GM18907 (cell line): ENCODE measurements around the gene NR1H4.
"Not testable (repeated sequence)": the region's sequence is repeated elsewhere in the genome, so short reads cannot be mapped to it uniquely, and the experiment has no call there.

Experiments used
- ATAC-seq: cut with Tn5 transposase; IDR thresholded peaks from one replicate; pipeline ENCODE4 v1.9.1; 2021; ENCODE audit warnings: mild to moderate bottlenecking, moderate library complexity; ENCODE audit not compliant: unreplicated experiment

NR1H4 gene

DNA sequence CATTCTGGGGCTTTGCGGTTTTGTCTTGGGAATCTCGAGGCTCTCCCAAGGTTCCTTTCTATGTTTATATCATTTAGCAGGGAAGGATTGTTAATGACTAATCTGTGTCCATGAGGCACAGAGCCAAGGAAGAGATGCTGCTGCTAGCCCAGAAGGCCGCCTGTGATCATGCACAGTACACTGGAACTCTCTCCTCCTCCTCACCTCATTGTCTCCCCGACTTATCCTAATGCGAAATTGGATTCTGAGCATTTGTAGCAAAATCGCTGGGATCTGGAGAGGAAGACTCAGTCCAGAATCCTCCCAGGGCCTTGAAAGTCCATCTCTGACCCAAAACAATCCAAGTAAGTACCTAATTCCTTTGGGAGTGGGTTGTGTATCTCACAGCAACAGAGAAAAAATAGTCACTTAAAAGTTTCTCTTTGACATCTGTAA is at the start of gene NR1H4:
Gene NR1H4, plus strand, starts transcription at position 151 of the 435 bp plus-strand sequence. CDS start 19,458 bp downstream, outside the sequence.
- no peak for ATAC-seq

DNA sequence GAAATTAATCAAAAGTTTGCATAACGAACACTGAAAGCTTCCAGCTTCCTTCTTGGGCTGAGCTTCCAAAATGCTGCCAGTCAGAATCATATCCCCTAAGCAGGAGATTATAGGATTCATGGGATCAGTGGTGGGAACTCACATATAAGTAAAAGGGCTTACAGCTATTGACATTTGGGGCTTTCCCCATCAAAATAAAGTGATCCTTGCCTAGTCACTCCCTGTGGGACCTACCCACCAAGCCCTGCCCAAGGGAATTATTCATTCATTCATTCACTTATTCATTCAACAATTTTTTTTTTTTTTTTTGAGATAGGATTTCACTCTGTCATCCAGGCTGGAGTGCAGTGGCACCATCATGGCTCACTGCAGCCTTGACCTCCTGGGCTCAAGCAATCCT is 47.5 kb upstream of the NR1H4 start:
- ATAC-seq = no peak

DNA sequence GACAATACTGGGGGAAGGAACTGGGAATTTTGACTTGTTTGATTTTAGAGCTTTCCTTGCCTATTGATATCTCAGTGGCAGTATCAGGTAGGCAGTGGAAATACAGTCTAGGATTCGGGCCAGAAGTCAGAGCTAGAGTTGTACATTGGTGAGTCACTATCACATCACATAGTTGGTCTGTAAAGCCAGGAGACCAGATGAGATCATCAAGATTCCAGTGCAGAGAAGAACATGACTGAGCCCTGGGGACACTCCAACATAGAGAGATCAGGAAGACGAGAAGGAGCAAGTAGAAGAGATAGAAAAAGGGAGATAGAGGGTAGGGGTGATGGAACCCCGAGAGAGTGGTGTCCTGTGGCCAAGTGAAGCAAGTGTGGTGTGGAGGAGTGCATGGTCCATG is 46.6 kb upstream of the NR1H4 start:
- ATAC-seq = no peak

DNA sequence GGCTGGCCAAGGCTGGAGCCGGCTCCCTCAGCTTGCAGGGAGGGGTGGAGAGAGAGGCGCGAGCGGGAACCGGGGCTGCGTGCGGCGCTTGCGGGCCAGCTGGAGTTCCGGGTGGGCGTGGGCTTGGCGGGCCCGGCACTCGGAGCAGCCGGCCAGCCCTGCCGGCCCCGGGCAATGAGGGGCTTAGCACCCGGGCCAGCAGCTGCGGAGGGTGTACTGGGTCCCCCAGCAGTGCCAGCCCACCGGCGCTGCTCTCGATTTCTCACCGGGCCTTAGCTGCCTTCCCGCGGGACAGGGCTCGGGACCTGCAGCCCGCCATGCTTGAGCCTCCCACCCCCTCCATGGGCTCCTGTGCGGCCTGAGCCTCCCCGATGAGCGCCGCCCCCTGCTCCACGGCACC is 43.4 kb upstream of the NR1H4 start:
- ATAC-seq = not testable (repeated sequence)

DNA sequence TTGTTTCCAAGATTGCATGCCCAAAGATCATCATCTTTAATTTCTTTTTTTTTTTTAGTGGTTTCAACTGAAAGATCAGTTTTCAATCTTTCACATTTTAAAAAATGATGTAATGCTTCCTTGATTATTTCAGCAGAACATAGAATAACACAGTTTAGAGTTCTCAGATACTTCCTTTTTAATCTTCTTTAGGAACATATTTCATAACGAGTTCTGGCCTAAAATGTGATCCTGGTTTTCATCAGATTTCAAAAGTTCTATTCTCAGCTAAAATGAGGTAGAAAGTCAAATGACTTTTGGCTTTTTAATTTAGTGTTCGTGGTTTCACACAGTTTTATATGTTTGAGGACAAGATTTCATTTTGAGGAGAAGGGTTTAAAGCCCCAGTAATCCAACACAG is 40.0 kb upstream of the NR1H4 start:
- no peak for ATAC-seq

DNA sequence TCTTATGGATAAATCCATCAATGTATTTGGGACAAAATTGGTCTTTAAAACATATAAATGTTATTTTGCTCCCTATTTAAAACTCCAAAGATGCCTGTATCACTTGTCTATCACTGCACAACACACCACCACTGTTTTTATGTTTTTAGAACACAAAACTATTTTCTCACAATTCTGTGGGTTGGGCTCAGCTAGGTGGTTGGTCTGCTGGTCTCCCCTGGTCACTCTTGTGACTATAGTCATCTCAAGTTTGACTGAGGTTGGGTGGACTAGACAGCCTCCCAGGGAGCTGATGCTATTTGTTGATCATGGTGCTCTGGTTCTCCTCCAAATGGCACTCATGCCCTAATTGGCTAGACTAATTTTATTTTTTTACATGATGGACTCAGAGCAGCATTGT is 39.5 kb upstream of the NR1H4 start:
- no peak for ATAC-seq

DNA sequence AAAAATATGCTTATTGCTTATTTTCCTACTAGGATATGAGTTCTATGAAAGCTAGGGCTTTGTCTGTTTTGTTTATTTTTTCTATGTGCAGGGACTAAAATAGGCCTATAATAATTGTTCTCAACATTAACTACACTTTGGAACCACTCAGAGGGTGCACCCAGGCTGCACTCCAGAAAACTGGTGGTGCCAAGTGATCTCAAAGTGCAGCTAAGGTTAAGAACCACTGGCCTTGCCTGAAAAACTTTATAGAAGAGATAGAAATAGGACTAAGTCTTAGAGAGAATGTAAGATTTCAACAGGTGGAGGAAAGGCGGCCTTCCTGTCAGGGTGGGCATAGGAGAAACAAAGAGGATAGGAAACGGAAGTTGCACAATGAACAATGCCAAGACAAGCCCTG is 37.7 kb upstream of the NR1H4 start:
- ATAC-seq = no peak

DNA sequence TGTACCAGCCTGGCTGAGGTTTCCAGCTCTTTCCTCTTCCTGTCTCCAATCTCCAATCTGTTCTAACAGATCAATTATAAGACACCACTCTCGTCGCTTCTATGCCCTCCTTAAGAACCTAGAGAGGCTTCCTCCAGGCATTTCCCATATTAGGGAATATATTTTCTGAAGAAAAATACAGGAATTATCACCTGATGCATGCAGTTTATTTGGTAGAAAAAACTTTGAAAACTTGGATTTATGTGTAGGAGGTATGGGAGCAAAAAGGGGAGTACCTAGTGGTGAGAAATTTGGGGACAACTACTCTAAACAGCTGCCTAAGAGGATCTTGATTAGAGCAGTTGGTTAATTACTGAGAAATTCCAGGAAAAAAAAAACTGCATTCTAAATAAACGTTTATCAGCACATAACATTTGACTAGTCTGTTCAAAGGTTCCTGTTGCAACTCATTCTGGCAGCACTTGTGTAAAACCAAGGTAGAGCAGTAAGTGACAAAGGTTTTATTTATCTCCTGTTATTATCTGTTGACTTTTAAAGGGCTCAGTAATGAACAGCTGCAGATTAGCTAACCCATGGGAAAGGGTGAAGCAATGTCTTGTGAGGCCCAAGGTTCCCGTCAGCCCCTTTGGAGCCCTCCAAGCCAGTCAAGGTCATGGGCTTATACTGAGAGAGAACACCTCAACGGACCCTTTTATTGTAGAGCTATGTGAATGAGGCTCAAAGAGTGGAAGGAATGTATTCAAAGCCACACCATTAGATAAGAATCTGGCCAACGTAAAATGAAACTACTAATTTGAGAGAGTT is 36.4 kb upstream of the NR1H4 start:
- ATAC-seq = no peak

DNA sequence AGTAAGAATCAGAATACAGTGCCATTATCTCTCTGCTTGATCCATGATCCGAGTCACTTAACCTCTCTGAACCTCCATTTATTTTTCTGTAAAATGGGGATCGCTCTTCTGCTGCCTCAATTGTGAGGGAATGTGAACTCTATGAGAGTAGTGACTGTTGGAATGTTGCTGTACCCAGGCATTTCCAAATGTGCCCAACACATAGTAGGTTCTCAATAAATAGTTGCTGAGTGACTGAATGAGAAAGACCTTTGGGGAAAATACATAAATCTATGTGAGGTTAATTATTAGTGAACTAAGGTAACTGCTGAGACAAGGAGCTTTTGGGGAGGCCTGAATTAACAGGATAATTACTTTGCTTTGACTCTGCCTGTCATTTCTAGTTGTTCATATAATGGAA is 33.9 kb upstream of the NR1H4 start:
- no peak for ATAC-seq

DNA sequence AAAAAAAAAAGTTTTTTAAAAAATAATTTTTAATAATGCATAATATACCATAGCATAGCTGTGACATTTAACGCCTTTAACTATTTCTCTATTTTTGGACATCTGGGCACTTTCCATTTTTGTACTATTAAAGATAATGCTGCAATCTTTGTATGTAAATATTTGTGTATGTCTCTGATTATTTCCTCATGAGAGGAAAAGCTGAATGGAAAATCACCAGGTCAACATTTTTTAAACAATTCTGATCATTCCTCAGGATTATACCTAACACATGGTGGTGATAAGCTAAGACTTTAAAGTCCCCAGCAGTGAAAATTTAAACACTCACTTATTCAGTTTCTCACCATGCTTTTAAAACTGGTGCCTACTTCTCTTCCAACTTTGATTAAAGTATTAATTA is 31.3 kb upstream of the NR1H4 start:
- ATAC-seq = no peak

DNA sequence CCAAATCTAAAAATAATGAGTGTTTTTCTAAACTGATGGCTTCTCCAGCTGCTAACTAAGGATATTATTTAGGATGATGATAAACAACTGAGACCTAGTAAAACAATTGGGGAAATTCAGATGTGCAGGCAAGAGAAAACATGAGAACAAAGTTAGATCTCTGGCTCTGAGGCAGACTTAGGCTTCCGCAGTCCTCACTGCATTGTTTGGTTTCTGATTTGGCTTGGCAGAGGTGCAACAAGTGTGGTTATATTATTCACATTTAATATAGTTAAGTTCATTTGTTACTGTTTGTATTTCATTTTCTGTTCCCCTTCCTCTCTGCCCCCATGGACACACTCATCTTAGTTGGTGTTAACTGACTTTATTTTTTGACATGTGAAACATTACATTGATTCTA is 30.2 kb upstream of the NR1H4 start:
- ATAC-seq = no peak

DNA sequence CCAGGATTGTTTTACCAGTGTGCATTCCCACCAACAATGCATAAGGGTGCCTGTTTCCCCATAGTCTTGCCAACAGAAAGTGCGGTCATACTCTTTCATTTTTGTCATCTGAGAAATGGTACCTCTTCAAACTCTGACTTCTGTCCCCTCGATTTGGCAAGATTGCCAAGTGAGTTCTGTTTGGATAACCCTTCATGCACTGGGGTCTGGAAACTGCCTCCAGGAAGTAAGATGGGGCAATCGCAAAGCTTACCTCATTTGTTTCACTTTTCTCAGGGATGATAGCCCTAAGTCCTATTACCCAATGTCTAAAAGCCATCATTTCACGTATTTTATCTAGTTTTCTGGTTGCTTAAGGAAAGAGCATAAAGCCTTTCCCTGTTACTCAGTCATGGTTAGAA is 28.6 kb upstream of the NR1H4 start:
- ATAC-seq = no peak

DNA sequence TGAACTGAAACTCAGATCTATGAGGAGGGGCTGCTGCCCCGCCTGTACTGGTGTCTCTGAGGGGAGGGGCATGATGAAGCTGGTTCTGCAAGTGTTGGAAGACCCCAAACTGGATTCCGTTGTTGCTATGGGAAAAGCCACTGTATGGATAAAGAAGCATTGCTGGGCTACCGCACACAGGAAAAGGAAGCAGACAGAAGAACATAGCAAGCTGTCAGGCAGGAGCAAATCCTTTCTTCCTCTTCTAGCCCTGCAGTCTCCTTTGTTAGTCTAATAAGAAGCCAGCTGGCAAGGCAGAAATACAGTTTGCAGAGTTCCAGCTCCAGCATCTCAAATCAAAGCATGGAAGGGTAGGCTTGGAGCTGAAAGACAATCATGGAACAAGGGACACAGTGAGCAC is 26.3 kb upstream of the NR1H4 start:
- ATAC-seq = no peak

DNA sequence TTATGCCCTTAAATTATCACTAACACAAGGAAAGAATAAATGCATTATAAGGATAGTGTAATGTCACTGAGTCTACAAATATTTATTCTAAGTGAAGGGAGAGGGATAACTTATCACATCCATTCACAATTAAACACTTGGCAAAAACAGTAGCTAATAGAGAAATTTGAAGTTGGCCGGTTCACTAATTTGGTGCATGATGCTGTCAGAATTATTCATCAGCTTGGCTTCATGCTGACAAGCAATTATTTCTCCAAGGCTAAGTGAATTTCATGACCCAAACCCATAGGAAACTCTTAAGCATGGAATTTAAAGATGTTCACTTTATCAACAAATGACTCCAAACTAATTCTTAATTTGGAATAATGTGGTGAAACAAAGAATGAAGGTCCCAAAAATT is 25.0 kb upstream of the NR1H4 start:
- no peak for ATAC-seq

DNA sequence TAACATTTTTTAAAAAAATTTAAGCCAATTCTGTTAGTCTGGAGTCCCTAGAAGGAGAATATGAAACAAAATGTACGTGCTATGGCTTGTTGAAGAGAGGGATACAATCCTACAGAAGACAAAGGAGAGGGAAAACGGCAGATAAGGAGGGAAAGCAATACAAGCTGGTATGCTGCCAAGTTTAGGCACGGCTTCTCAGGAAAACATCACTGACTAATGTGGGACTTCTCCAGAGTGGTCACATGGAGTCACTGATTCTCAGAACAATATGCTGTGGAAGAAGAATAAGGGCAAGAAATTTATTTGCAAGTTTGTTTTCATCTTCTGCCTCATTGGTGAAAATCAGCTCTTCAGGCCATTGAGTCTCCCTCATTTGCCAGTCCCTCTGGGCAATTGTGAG is 22.9 kb upstream of the NR1H4 start:
- no peak for ATAC-seq

DNA sequence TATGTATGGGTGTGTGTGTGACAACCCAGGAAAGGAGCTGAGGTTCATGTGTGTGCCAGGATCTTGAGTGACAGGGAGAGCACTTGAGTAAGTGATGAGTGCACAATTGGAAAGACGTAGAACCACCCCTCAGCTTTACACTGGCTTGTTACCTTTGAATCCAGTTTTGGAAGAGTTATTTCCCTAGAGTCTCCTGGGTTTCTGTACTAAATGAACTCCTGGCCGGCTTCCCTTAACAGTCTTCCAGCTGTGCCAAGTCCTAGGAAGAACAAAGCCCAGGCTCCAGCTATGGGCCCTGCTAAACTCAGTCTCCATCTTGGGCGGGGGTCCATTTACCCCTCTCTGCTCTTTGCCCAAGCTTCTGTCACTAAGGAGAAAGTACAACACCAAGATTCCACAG is 19.7 kb upstream of the NR1H4 start:
- ATAC-seq = no peak

DNA sequence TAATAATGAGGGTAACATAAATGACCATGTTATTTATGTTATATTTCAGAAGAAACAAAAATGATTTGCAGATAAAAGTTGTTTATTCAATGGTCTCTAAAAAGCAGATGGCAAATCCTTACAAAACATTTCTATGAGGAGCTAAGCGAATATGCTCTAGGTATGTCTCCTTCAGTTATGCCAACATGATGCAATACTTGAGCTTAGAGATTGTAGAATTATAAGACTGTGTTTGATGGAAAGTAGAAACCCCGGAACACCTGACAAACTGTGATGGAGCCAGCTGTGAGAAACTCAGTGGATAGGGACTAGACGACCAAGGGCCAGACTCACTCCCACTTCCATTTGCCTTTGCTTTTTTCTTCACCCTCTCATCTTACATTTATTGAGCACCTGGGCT is 17.8 kb upstream of the NR1H4 start:
- no peak for ATAC-seq

DNA sequence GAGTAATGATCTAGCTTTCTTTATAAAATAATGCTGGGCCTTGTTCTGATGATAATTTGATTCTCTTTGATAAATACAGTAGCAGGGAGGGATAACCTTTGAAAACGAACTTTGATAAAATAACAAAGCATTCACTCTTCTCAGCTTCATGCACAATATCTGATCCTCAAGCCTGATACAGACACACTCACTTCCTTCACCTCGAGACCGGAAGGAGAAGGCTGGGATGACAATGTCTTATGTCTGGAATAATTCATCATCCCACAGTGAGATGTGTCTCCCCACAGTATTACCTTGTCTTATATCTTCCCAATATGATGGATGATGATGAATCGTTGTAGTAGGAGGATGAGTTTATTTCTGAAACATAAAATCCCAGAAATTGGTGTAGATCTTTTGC is 15.5 kb upstream of the NR1H4 start:
- no peak for ATAC-seq

DNA sequence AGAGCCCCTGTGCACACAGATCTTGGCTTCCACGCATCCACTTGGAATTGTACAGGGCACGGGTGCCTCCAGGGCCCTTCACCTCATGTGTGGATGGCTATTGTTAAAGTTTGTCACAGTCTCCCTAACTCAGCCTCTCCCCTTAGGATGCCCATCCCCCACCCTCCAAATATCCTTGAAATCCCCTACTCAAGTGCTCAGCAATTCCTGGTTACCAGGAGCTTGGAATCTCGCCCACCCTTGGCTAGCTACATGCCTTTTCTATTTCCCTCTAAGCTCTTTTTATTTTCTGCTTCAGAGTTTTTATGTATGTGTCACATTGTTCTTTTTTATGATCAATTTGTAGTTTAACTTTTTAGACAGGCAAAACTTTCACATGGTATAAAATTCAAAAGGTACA is 13.0 kb upstream of the NR1H4 start:
- ATAC-seq = no peak

DNA sequence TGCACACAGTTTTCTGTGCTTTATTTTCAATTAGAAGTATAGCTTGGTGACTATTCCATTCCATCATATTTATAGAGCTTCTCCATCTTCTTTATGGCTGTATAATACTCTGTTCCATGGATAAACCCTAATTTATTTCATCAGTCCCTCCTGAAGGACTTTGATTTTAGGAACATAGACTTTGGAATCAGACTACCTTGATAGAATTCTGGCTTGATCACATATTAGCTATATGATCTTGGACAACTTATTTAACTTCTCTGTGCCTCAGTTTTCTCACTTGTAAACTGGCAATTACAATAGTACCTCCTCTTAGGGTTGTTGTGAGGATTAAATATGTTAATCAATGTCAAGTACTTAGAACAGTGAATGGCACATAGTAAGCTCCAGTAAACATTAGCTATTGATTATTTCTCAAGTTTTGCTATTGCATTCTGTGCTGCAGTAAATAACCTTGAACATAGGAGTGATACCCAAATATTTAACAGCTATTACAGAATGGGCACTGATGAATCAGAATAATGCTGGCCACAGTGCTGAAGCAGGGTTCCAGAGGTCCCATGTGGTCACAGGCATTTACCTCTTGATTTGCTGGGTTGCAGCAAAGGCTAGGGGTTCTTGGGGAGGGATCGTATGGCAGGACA is 12.2 kb upstream of the NR1H4 start:
- ATAC-seq = no peak

DNA sequence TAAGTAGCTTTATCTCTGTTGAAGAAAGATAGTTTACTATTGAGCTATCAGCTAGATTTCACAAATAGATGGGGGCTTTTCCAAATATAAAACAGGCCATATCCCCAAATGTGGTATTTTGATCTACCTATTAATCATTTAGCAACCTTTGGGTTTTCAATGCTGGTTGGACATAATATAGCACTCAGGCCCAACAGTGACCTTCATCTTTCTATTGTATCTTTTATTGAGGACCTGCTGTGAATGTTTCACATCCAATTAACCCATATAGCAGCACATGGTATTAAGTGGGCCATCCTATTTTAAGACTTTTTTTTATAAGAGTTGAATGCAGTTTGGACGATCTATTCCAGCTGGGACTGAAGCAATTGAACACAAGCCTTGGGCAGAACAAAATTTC is 10.0 kb upstream of the NR1H4 start:
- ATAC-seq = no peak

DNA sequence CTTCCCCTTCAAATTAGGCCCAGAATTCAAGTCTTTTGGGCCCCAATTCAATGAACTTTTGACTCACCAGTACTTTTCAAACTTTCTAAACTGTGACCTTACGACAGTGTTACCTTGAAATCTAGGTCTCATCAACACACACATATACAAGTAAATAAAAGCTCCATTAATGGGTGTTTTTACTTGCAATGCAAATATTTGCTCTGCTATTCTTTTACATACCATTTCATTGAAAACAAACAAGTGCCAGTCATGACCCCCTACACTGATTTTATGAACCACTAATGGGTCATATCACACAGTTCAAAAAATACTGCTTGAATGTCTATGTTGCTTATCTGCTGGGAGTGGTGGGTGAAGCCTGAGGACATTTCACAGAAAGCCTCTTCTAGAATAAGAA is 9.1 kb upstream of the NR1H4 start:
- no peak for ATAC-seq

DNA sequence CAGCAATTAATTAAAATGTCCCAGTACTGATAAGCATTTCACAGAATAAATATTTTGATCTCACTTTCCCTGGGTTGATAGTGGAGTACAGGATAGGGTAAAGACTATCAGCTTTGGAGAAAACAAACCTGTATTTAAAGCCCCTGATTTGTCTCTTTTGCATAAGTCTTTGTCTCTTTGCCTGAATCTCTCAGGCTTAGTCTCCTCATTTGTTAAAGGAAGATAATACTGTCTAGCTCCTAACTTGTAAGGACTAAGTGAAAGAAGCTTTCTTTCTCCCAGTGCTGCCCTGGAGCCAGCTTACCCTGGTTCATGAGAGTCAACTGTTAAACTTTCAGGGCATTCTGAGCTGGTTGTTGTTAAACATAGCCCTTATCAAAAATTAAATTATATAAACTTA is 5.5 kb upstream of the NR1H4 start:
- no peak for ATAC-seq
